GM23338 (cell line): ENCODE results near the gene PXDN. TPM values are rescaled to one million over a fixed set of nuclear protein-coding genes. Genes with fewer than 3 reads are reported as not detected.
"Not testable (repeated sequence)": the region's sequence is repeated elsewhere in the genome, so short reads cannot be mapped to it uniquely, and the experiment has no call there.

ENCODE experiments used
- ATAC-seq: fragments of 200-7000 bp; cut with Tn5 transposase; 3 replicates; pipeline ENCODE4 v1.9.1; 2020
- DNase-seq: peaks from one replicate; pipeline ENCODE4 v3.0.0-alpha.2; 2015; ENCODE audit warnings: low spot score
- H2AFZ ChIP-seq: fragments of 200-600 bp; sonication (generic); 2 replicates; pipeline ENCODE4 v1.8.0; 2016; ENCODE audit warnings: antibody characterized with exemption, mild to moderate bottlenecking, moderate library complexity
- H3F3A ChIP-seq: fragments of 200-600 bp; sonication (generic); replicated peaks from 2 replicates; pipeline ENCODE4 v1.8.0; 2017; ENCODE audit warnings: antibody characterized with exemption, mixed run types, low read depth
- H3K27ac ChIP-seq: fragments of 200-600 bp; sonication (generic); 2 replicates; pipeline ENCODE4 v1.6.1; 2016; ENCODE audit warnings: low read depth
- H3K27me3 ChIP-seq: fragments of 200-600 bp; sonication (generic); 2 replicates; pipeline ENCODE4 v1.8.0; 2016; ENCODE audit warnings: mild to moderate bottlenecking, mixed run types, moderate library complexity; ENCODE audit not compliant: insufficient read depth
- H3K36me3 ChIP-seq: fragments of 200-600 bp; sonication (generic); 2 replicates; pipeline ENCODE4 v1.8.0; 2016; ENCODE audit warnings: mild to moderate bottlenecking; ENCODE audit not compliant: insufficient read depth
- H3K4me1 ChIP-seq: fragments of 200-600 bp; sonication (generic); 2 replicates; pipeline ENCODE4 v1.8.0; 2016; ENCODE audit warnings: mild to moderate bottlenecking, moderate library complexity; ENCODE audit not compliant: insufficient read depth
- H3K4me2 ChIP-seq: fragments of 200-600 bp; sonication (generic); 2 replicates; pipeline ENCODE4 v1.7.1; 2017; ENCODE audit warnings: mixed run types
- H3K4me3 ChIP-seq: fragments of 200-600 bp; sonication (generic); 2 replicates; pipeline ENCODE4 v1.6.1; 2016; ENCODE audit warnings: mixed run types
- H3K79me2 ChIP-seq: fragments of 200-600 bp; sonication (generic); replicated peaks from 2 replicates; pipeline ENCODE4 v1.8.0; 2017; ENCODE audit warnings: mild to moderate bottlenecking; ENCODE audit not compliant: insufficient read depth
- H3K9me2 ChIP-seq: fragments of 200-600 bp; sonication (generic); 2 replicates; pipeline ENCODE4 v1.8.0; 2017; ENCODE audit not compliant: insufficient read depth
- H4K20me1 ChIP-seq: fragments of 200-600 bp; sonication (generic); replicated peaks from 2 replicates; pipeline ENCODE4 v1.8.0; 2017; ENCODE audit warnings: mild to moderate bottlenecking; ENCODE audit not compliant: insufficient read depth
- H3K27ac Mint-ChIP-seq: 2 replicates; pipeline ENCODE4 v1.8.0; 2020; ENCODE audit warnings: inconsistent platforms, mild to moderate bottlenecking, moderate library complexity, mixed read lengths
- H3K27me3 Mint-ChIP-seq: 3 replicates; pipeline ENCODE4 v1.8.0; 2022; ENCODE audit warnings: low read depth, mild to moderate bottlenecking, moderate library complexity, mixed read lengths, inconsistent platforms; ENCODE audit not compliant: insufficient read depth, poor library complexity
- H3K36me3 Mint-ChIP-seq: 3 replicates; pipeline ENCODE4 v1.8.0; 2021; ENCODE audit warnings: low read depth, mild to moderate bottlenecking, inconsistent platforms, moderate library complexity, mixed read lengths
- H3K4me1 Mint-ChIP-seq: 3 replicates; pipeline ENCODE4 v1.8.0; 2020; ENCODE audit warnings: mild to moderate bottlenecking, inconsistent platforms, mixed read lengths
- H3K4me3 Mint-ChIP-seq: 3 replicates; pipeline ENCODE4 v1.8.0; 2021; ENCODE audit warnings: moderate library complexity, mild to moderate bottlenecking, inconsistent platforms, mixed read lengths
- H3K9me3 Mint-ChIP-seq: 3 replicates; pipeline ENCODE4 v1.8.0; 2020; ENCODE audit warnings: moderate library complexity, mild to moderate bottlenecking, inconsistent platforms, mixed read lengths
- CREB1 ChIP-seq: fragments of 250-450 bp; sonication (Bioruptor Pico); IDR thresholded peaks from 2 replicates; pipeline ENCODE4 v1.5.0; 2020; ENCODE audit warnings: low read depth, mild to moderate bottlenecking, moderate library complexity
- CTCF ChIP-seq, 2 experiments: fragments of 200-600 bp in 1 of 2; sonication (generic) in 1 of 2; conservative IDR thresholded peaks; 2 replicates each; pipeline versions ENCODE4 v1.5.1 to v1.6.1; 2016 to 2017; ENCODE audit warnings: antibody characterized with exemption in 2 of 2, low read depth in 2 of 2, mild to moderate bottlenecking in 2 of 2, moderate library complexity in 1 of 2
- ETS1 ChIP-seq: IDR thresholded peaks from 2 replicates; pipeline ENCODE4 v1.6.1; 2016; ENCODE audit warnings: antibody characterized with exemption
- EZH2phosphoT487 ChIP-seq: fragments of 200-600 bp; sonication (generic); IDR thresholded peaks from one replicate; pipeline ENCODE4 v1.8.1; 2018; ENCODE audit warnings: antibody characterized with exemption; ENCODE audit not compliant: unreplicated experiment
- JUNB ChIP-seq: IDR thresholded peaks from one replicate; pipeline ENCODE4 v1.6.1; 2016; ENCODE audit warnings: antibody characterized with exemption; ENCODE audit not compliant: unreplicated experiment
- NANOG ChIP-seq: IDR thresholded peaks from 2 replicates; pipeline ENCODE4 v1.6.1; 2016; ENCODE audit warnings: antibody characterized with exemption, borderline replicate concordance
- POLR2AphosphoS5 ChIP-seq: IDR thresholded peaks from 2 replicates; pipeline ENCODE4 v1.6.1; 2016; ENCODE audit warnings: antibody characterized with exemption, low read depth
- STAT1 ChIP-seq: IDR thresholded peaks from one replicate; pipeline ENCODE4 v1.6.1; 2016; ENCODE audit warnings: antibody characterized with exemption; ENCODE audit not compliant: unreplicated experiment
- ZNF114 ChIP-seq: fragments of 250-450 bp; sonication (Bioruptor Pico); IDR thresholded peaks from 2 replicates; pipeline ENCODE4 v1.5.0; 2020; ENCODE audit warnings: mild to moderate bottlenecking, moderate library complexity
- ZNF331 ChIP-seq: fragments of 250-450 bp; sonication (Bioruptor Pico); IDR thresholded peaks from 2 replicates; pipeline ENCODE4 v1.5.0; 2020; ENCODE audit warnings: low read depth, mild to moderate bottlenecking, moderate library complexity
- polyA plus RNA-seq: library from polyadenylated mRNA; unstranded; fragments of >200 nt; fragmentation: Nextera tagmentation; extraction: Ambion mirVana; gene quantifications from 2 replicates; pipeline ENCODE4 v1.2.1, GENCODE V29; 2016
- total RNA-seq: library from RNA; depleted of rRNA; stranded (reverse); fragments of >200 nt; shearing (Covaris generic); gene quantifications from 2 replicates; pipeline ENCODE4 v1.2.3, GENCODE V29; 2014
- TF ChIP-seq, protein P1 (sequence below): IDR thresholded peaks from one replicate; pipeline ENCODE4 v1.6.1; 2018; ENCODE audit warnings: antibody characterized with exemption; ENCODE audit not compliant: unreplicated experiment

The PXDN gene
- total and polyA plus RNA-seq, 2 experiments from 2014 or later = 42.2 to 225 TPM

DNA sequence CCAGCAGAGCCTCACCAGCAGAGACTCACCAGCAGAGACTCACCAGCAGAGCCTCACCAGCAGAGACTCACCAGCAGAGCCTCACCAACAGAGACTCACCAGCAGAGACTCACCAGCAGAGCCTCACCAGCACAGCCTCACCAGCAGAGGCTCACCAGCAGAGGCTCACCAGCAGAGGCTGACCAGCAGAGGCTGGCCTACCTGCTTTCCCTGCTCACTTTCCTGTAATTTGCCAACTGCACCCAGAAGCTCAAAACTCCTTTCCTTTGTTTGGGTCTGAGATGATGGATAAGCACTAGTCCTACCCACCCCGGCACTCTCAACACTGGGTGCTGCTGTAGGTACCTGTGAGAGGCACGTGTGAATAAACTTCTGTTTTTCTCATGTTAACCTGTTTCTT is 36.4 kb upstream of the PXDN start (continued):
- TF ChIP-seq ZNF331 (CRISPR knock-in tag) (no peak), JUNB (no peak), ZNF114 (no peak), NANOG (no peak), POLR2AphosphoS5 (no peak), CTCF (conservative IDR thresholded peaks at IDR 0.05; ENCODE audit: low read depth in 2 of 2) (no peak)

DNA sequence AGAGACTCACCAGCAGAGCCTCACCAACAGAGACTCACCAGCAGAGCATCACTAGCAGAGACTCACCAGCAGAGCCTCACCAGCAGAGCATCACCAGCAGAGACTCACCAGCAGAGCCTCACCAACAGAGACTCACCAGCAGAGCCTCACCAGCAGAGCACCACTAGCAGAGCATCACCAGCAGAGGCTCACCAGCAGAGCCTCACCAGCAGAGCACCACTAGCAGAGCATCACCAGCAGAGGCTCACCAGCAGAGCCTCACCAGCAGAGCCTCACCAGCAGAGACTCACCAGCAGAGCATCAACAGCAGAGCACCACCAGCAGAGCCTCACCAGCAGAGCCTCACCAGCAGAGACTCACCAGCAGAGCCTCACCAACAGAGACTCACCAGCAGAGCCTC is 35.7 kb upstream of the PXDN start:
- H3K79me2 ChIP-seq, H3K27ac ChIP-seq, H3K4me3 ChIP-seq, H3K27me3 Mint-ChIP-seq, H3K9me2 ChIP-seq, H3K4me1 ChIP-seq, H3K4me3 Mint-ChIP-seq, H3K4me2 ChIP-seq, ATAC-seq, H2AFZ ChIP-seq, H3K9me3 Mint-ChIP-seq, DNase-seq, H3F3A ChIP-seq, H3K36me3 ChIP-seq, H3K27me3 ChIP-seq, H3K27ac Mint-ChIP-seq, H4K20me1 ChIP-seq, H3K36me3 Mint-ChIP-seq: not testable (repeated sequence)
- H3K4me1 Mint-ChIP-seq = peaks cover 13% of the 10 kb centered on the region; the same call in 2 of the 3 replicates

DNA sequence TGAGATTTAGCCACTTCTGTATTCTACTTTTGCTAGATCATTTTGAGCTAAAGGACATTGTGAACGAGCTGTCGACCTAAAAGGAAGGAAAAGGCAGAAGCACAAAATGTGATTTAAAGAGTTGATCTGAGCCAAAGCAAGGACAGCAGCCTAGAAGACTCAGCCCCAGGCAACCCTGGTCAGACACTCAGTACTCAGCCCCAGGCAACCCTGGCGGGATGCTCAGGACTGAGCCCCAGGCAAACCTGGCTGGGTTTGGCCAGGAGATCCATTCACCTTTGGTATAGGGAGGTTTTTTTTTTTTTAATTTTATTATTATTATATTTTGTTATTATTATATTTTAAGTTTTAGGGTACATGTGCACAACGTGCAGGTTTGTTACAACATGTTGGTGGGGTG is 34.3 kb upstream of the PXDN start:
- TF ChIP-seq JUNB (no peak), POLR2AphosphoS5 (no peak), NANOG (no peak), EZH2phosphoT487 (no peak)
- Histone ChIP-seq H3K36me3 (no peaks in the 10 kb centered on the region), H3K79me2 (no peaks in the 10 kb centered on the region), H3K4me3 (no peak overlapping the region), H3K4me2 (no peak overlapping the region), H2AFZ (no peak overlapping the region), H3K9me2 (no peaks in the 10 kb centered on the region), H3K27ac (no peak overlapping the region), H3K4me1 (no peaks in the 10 kb centered on the region), H3F3A (no peaks in the 10 kb centered on the region), H4K20me1 (no peaks in the 10 kb centered on the region), H3K27me3 (no peaks in the 10 kb centered on the region)
- Mint-ChIP-seq H3K9me3 (no peaks in the 10 kb centered on the region), H3K27ac (no peak overlapping the region), H3K27me3 (peaks cover 2% of the 10 kb centered on the region), H3K4me1 (peaks cover 13% of the 10 kb centered on the region; the same call in 2 of the 3 replicates), H3K4me3 (no peak overlapping the region), H3K36me3 (no peaks in the 10 kb centered on the region; the same call in 2 of the 3 replicates)
- ATAC-seq (no peak), DNase-seq (no peak)

DNA sequence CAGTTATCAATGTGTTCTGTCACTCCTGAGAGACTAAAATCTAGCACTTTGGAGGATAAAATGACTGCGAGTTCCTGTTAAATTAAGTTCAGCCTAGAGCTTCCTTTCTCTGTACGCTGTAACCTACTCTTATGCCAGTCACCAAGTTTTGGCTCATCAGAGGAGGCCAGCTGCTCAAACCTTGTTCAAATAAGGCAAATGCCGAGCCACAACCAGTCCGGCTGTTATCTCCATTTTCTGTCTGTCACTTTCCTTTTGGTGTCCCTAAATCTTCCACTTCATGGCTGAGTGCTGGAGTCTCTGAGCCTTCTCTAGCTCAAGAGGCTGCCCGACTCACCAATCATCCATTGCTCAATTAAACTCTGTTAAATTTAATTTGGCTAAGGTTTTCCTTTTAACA is 33.5 kb upstream of the PXDN start:
- DNase-seq (no peak), ATAC-seq (no peak)
- H3K4me3 Mint-ChIP-seq = no peak overlapping the region
- no peaks in the 10 kb centered on the region for H3K9me3 Mint-ChIP-seq
- H3K27me3 Mint-ChIP-seq = peaks cover 2% of the 10 kb centered on the region
- no peaks in the 10 kb centered on the region; the same call in 2 of the 3 replicates for H3K36me3 Mint-ChIP-seq
- no peak overlapping the region for H3K4me2 ChIP-seq
- H3K4me1 ChIP-seq = no peaks in the 10 kb centered on the region
- no peaks in the 10 kb centered on the region for H4K20me1 ChIP-seq
- H3K27ac ChIP-seq = no peak overlapping the region
- no peaks in the 10 kb centered on the region for H3F3A ChIP-seq
- no peaks in the 10 kb centered on the region for H3K27me3 ChIP-seq
- peaks cover 14% of the 10 kb centered on the region; the same call in 2 of the 3 replicates for H3K4me1 Mint-ChIP-seq
- no peaks in the 10 kb centered on the region for H3K9me2 ChIP-seq
- no peak overlapping the region for H2AFZ ChIP-seq
- no peak overlapping the region for H3K4me3 ChIP-seq
- H3K36me3 ChIP-seq = no peaks in the 10 kb centered on the region
- no peaks in the 10 kb centered on the region for H3K79me2 ChIP-seq
- H3K27ac Mint-ChIP-seq = no peak overlapping the region
- TF ChIP-seq ETS1 = no peak
- TF ChIP-seq STAT1 = no peak
- no peak for TF ChIP-seq EZH2phosphoT487
- TF ChIP-seq CREB1 = no peak
- TF ChIP-seq ZNF114 = no peak
- TF ChIP-seq, protein P1, sequence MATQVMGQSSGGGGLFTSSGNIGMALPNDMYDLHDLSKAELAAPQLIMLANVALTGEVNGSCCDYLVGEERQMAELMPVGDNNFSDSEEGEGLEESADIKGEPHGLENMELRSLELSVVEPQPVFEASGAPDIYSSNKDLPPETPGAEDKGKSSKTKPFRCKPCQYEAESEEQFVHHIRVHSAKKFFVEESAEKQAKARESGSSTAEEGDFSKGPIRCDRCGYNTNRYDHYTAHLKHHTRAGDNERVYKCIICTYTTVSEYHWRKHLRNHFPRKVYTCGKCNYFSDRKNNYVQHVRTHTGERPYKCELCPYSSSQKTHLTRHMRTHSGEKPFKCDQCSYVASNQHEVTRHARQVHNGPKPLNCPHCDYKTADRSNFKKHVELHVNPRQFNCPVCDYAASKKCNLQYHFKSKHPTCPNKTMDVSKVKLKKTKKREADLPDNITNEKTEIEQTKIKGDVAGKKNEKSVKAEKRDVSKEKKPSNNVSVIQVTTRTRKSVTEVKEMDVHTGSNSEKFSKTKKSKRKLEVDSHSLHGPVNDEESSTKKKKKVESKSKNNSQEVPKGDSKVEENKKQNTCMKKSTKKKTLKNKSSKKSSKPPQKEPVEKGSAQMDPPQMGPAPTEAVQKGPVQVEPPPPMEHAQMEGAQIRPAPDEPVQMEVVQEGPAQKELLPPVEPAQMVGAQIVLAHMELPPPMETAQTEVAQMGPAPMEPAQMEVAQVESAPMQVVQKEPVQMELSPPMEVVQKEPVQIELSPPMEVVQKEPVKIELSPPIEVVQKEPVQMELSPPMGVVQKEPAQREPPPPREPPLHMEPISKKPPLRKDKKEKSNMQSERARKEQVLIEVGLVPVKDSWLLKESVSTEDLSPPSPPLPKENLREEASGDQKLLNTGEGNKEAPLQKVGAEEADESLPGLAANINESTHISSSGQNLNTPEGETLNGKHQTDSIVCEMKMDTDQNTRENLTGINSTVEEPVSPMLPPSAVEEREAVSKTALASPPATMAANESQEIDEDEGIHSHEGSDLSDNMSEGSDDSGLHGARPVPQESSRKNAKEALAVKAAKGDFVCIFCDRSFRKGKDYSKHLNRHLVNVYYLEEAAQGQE = no peak
- TF ChIP-seq JUNB = no peak
